ENCODE results near the gene ADAMTSL1. TPM values are rescaled to one million over a fixed set of nuclear protein-coding genes. Genes with fewer than 3 reads are reported as not detected.

ADAMTSL1 gene
- total RNA-seq, 1 donor from 2014 or later = 12.6 TPM

DNA sequence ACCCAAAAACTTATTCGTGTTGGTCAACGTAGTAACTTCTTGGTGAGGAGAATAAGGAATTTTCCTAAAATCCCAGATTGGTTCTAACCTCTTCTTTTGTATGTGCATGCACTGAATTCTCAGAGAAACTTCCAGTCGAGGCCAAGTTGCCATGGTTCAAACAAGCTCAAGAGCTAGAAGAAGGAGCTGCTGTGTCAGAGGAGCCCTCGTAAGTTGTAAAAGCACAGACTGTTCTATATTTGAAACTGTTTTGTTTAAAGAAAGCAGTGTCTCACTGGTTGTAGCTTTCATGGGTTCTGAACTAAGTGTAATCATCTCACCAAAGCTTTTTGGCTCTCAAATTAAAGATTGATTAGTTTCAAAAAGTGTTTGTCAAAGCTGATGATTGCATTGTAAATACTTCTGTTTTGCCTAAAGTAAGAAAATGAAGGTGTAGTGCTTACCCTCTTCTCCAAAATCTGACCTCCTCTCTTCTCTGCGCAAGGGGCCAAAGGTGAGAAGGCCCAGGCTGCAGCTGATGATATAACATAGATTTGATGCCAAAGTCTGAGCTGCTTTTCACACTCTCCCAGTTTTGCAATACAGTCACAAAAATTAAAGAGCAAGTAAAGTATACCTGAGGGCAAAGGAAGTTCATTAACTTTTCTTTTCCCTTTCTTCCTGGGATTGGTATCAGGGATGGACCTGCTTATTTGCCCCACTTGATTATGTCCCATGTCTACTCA, 210.8 kb downstream of the ADAMTSL1 start:
- TF ChIP-seq EZH2 (IDR thresholded peaks at IDR 0.05; ENCODE audit: insufficient read depth, low read length) (no peak), CTCF (IDR thresholded peaks at IDR 0.05; ENCODE audit: insufficient read depth, low read depth, low read length) (no peak)

GRCh38 chr9:18688581-18689565, 214.9 kb downstream of the ADAMTSL1 start:
- H3K27ac ChIP-seq (ENCODE audit: low read depth, low read length) = no peak overlapping the region
- peaks cover 3% of the 10 kb centered on the region for H3K9me3 Mint-ChIP-seq (ENCODE audit: unreplicated experiment)

More for the DNA sequence above, 210.8 kb downstream of the ADAMTSL1 start:
- Histone ChIP-seq H3K27me3 (ENCODE audit: insufficient read depth, low read length) (no peaks in the 10 kb centered on the region), H3K4me3 (ENCODE audit: insufficient read depth, low read depth, low read length) (no peak overlapping the region), H3K4me1 (ENCODE audit: insufficient read depth, low read length) (no peaks in the 10 kb centered on the region), H4K20me1 (ENCODE audit: insufficient read depth, low read length) (no peaks in the 10 kb centered on the region), H3K4me2 (ENCODE audit: low read length) (no peak overlapping the region), H3K79me2 (ENCODE audit: insufficient read depth, low read length) (no peaks in the 10 kb centered on the region), H3K36me3 (ENCODE audit: insufficient read depth, low read length) (peaks cover 47% of the 10 kb centered on the region), H2AFZ (ENCODE audit: low read depth, low read length) (no peak overlapping the region), H3K9ac (ENCODE audit: low read length) (no peak overlapping the region), H3K9me3 (ENCODE audit: insufficient read depth, low read depth, low read length) (no peaks in the 10 kb centered on the region), H3K27ac (ENCODE audit: low read depth, low read length) (no peak overlapping the region)
- Mint-ChIP-seq H3K4me1 (ENCODE audit: low read depth, unreplicated experiment) (no peaks in the 10 kb centered on the region), H3K27me3 (ENCODE audit: low read depth, unreplicated experiment) (no peaks in the 10 kb centered on the region), H3K9me3 (ENCODE audit: unreplicated experiment) (no peaks in the 10 kb centered on the region), H3K27ac (ENCODE audit: unreplicated experiment) (no peak overlapping the region), H3K36me3 (ENCODE audit: low read depth, unreplicated experiment) (no peaks in the 10 kb centered on the region), H3K4me3 (ENCODE audit: unreplicated experiment) (no peak overlapping the region)
- DNase-seq (ENCODE audit: low read depth) (no peak), FAIRE-seq (no peak)

GRCh38 chr9:18689921-18690320, 216.0 kb downstream of the ADAMTSL1 start:
- Histone ChIP-seq H2AFZ (ENCODE audit: low read depth, low read length) (no peak overlapping the region), H3K79me2 (ENCODE audit: insufficient read depth, low read length) (no peaks in the 10 kb centered on the region), H3K4me1 (ENCODE audit: insufficient read depth, low read length) (no peaks in the 10 kb centered on the region), H3K4me2 (ENCODE audit: low read length) (no peak overlapping the region), H3K4me3 (ENCODE audit: insufficient read depth, low read depth, low read length) (no peak overlapping the region), H3K36me3 (ENCODE audit: insufficient read depth, low read length) (peaks cover 37% of the 10 kb centered on the region), H3K9ac (ENCODE audit: low read length) (no peak overlapping the region), H4K20me1 (ENCODE audit: insufficient read depth, low read length) (no peaks in the 10 kb centered on the region), H3K27me3 (ENCODE audit: insufficient read depth, low read length) (no peaks in the 10 kb centered on the region), H3K9me3 (ENCODE audit: insufficient read depth, low read depth, low read length) (no peaks in the 10 kb centered on the region), H3K27ac (ENCODE audit: low read depth, low read length) (no peak overlapping the region)
- Mint-ChIP-seq H3K27ac (ENCODE audit: unreplicated experiment) (no peak overlapping the region), H3K4me3 (ENCODE audit: unreplicated experiment) (no peak overlapping the region), H3K4me1 (ENCODE audit: low read depth, unreplicated experiment) (no peaks in the 10 kb centered on the region), H3K27me3 (ENCODE audit: low read depth, unreplicated experiment) (no peaks in the 10 kb centered on the region), H3K9me3 (ENCODE audit: unreplicated experiment) (peaks cover 11% of the 10 kb centered on the region), H3K36me3 (ENCODE audit: low read depth, unreplicated experiment) (peaks cover 5% of the 10 kb centered on the region)
- DNase-seq (ENCODE audit: low read depth) = no peak
- no peak for FAIRE-seq
- no peak for TF ChIP-seq EZH2 (IDR thresholded peaks at IDR 0.05; ENCODE audit: insufficient read depth, low read length)
- no peak for TF ChIP-seq CTCF (IDR thresholded peaks at IDR 0.05; ENCODE audit: insufficient read depth, low read depth, low read length)

More at GRCh38 chr9:18688581-18689565, 214.9 kb downstream of the ADAMTSL1 start:
- no peak overlapping the region for H2AFZ ChIP-seq (ENCODE audit: low read depth, low read length)
- FAIRE-seq (no peak), DNase-seq (ENCODE audit: low read depth) (no peak)
- H3K4me1 ChIP-seq (ENCODE audit: insufficient read depth, low read length) = no peaks in the 10 kb centered on the region
- no peaks in the 10 kb centered on the region for H3K27me3 Mint-ChIP-seq (ENCODE audit: low read depth, unreplicated experiment)
- no peak overlapping the region for H3K27ac Mint-ChIP-seq (ENCODE audit: unreplicated experiment)
- no peak overlapping the region for H3K4me3 Mint-ChIP-seq (ENCODE audit: unreplicated experiment)
- H3K36me3 Mint-ChIP-seq (ENCODE audit: low read depth, unreplicated experiment) = no peaks in the 10 kb centered on the region
- TF ChIP-seq EZH2 (IDR thresholded peaks at IDR 0.05; ENCODE audit: insufficient read depth, low read length) = no peak
- H3K4me3 ChIP-seq (ENCODE audit: insufficient read depth, low read depth, low read length) = no peak overlapping the region
- H3K4me1 Mint-ChIP-seq (ENCODE audit: low read depth, unreplicated experiment) = no peaks in the 10 kb centered on the region
- H3K4me2 ChIP-seq (ENCODE audit: low read length) = no peak overlapping the region
- no peak overlapping the region for H3K9ac ChIP-seq (ENCODE audit: low read length)
- no peaks in the 10 kb centered on the region for H3K9me3 ChIP-seq (ENCODE audit: insufficient read depth, low read depth, low read length)
- no peaks in the 10 kb centered on the region for H4K20me1 ChIP-seq (ENCODE audit: insufficient read depth, low read length)
- no peaks in the 10 kb centered on the region for H3K79me2 ChIP-seq (ENCODE audit: insufficient read depth, low read length)
- H3K36me3 ChIP-seq (ENCODE audit: insufficient read depth, low read length) = peaks cover 47% of the 10 kb centered on the region
- no peaks in the 10 kb centered on the region for H3K27me3 ChIP-seq (ENCODE audit: insufficient read depth, low read length)

All from astrocyte (in vitro differentiated cells and primary cell).